Hematopoietic multipotent progenitor cell treated with erythropoietin and hydrocortisone succinate and interleukin-3 and kit ligand, for 8 days (in vitro differentiated cells): Measurements from ENCODE around the gene GRP.
"Not testable (repeated sequence)": the region's sequence is repeated elsewhere in the genome, so short reads cannot be mapped to it uniquely, and the experiment has no call there.

Source experiments
- DNase-seq: peaks from one replicate; pipeline ENCODE4 v3.0.0-alpha.2; 2015

GRP gene

DNA sequence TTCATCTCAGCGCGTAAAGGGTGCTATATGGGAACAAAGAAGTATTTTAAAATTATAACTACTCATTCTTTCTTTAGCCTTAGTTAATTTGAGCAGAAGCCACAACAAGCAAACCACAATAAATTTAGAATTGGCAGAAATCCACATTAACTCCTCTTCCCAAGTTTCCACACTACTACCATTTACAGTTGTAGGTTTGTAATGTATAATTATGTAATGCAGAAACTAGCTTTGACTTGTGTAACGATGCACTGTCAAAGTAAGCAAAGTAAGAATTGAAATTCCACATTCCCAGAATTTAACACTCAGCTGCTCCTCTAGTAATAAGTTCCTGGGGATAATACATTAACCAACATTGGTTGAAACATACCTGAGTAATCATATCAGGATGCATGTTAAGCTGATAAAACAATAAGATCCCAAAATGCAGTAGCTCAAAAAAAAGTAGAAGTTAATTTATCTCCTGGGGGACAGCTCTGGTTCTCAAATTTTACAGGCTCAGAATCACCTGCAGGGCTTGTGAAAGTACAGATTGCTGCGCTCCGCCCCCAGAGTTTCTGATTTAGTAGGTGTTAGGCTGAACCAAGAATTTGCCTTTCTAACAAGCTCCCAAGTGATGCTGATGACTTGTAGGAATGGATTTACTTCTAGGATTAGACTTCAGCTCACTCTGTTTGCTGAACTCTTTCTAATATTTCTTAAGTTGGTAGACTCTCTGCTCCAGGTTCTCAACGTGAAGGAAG, 9.9 kb downstream of the GRP start:
- no peak for DNase-seq

DNA sequence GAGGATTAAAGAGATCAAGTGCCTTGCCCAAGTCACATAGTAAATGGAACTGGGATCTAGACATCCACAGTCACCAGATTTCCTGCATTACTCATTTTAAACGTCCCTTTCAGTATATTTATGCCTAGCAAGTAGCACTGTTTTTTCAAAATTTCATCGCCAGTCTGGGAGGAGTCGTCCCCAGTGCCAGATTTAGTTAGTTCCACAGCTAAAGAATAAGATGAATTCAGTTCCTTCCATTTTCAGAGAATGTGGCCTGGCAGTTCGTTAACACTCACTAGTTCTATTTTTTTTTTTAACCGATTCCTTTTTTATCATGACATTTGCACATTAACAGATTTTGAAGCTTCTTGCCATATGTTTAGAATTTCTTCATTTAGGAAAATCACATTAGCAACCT, 11.2 kb downstream of the GRP start:
- DNase-seq = no peak

DNA sequence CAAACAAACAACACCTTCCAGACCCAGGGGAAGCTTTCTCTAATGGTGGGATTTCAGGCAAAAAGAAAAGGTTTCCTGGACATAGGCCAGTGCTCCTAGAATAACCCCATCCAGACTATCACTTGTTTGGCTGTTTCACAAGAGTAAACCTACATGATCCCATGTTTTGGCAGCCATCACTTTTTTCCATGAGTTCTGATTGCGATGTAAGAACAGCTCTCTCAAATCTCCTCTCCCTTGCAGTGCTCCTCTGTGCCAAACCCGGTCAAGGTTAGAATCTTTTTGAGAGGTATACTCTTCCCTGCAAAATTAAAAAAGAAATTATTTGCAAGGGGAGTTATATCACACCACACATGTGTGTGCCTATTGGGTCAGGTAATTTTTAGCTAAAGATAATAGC, 11.9 kb downstream of the GRP start:
- DNase-seq = no peak

DNA sequence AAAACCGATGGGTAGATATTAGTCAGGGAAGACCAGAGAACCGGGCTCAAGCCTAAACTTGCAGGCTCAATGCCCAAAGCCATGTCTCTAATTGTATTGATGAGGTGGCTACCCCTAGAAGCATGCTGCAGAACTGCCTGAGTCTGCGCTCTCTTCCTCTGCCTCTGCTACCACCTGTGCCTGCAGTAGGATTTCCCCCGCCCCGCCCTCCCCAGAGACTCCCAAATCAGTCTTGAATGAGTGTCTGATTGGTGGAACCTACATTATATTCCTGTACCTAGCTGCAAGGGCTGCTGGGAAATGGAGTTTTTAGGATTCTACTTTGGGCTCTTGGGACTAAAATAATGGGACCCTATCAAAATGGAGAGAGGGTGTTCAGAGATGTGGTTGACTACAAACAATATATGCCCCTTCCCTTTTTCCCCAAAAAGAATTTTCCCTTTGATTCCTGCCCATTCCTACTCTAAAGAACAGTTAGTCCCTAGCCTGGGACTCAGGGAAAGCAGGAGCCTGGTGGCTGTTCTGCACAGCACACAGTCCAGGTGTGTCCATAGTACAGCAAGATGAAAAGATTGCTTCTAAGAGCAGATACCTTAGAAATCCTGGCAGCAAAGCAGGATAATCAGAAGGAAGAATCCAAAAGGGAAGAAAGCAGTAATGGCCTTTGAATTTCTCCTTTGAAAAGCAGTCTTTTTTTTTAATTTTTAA, 12.5 kb downstream of the GRP start:
- DNase-seq = no peak

DNA sequence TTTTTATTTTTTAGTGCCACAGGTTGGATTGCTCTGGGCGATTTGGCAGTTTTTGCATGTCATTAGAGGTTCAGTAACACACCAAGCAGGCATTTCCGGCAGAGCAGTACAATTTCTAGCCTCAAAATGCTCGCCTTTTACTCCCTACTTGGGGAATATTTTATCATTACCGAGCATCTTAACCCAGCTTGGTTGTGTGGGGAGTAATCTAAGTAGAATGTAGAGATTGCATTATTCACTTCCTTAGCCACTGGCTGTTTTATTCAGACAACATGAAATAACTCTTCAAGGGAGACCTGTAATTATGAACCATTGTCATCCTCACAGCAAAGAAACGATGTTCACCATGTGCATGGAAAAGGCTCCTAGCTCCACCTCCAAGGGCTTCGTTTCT, 13.1 kb downstream of the GRP start:
- no peak for DNase-seq

DNA sequence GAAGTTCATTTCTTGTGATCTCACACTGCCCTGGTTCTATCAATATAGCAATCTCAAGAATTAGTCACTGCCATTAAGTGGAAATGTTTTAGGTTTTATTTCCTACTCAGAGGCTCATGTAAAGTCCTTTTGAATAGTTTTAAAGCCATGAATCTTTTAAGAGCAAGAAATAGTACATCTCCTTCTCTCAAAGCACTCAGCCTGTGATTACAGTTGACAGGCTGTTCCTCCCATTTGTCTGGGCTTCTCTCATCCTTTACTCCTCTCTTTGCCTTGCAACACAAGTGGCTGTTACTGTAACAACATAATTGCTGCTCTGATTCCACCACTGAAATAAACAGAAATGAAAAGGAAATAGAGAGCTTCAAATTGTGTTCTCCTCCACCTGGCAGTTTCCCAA, 18.4 kb downstream of the GRP start:
- no peak for DNase-seq

DNA sequence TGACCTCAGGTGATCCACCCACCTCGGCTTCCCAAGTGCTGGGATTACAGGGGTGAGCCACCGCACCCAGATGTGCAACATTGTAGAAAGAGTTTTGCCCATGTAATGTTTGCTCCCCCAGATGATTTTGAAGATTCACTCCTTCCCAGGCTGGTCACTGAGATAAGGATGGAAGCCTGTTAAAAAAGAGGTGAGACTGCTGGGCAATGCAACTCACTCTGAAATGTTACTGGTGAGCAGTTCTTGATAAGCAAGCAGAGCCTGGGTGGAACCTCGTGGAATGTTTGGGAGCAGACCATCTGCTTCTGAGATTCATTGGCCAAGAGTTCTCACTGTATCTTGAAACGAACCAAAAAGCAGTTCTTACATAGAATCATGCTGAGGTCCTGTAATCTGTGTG, 19.7 kb downstream of the GRP start:
- no peak for DNase-seq

DNA sequence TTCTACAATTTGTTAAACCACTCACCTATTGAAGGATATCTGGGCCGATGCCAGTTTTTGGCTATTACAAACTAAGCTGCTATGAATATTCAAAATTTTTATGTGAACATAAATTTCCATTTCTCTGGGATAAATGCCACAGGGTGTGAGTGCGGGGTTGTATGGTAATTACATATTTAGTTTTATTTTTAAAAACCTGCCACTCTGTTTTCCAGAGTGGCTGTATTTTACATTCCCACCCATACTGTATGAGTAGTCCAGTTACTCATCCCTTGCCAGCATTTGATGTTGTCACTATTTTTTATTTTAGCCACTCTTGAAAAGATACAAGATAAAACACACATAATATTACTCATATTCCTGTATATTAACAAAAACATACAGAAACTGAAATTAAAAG, 22.9 kb downstream of the GRP start:
- DNase-seq = no peak

DNA sequence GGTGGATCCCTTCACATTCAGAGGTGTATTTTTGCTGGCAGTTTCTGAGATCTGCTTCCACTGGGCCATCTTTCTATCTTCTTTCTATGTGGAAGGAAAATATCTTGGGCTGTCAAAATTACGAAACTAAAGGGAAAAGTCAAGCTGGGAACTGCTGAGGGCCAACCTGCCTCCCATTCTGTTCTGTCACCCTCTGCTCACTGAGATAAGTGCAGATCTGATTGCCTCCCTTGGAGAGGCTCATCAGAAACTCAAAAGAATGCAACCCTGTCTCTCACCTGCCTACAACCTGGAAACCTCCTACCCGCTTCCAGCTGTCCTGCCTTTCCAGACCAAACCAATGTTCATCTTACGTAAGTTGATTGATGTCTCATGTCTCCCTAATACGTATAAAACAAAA, 26.8 kb downstream of the GRP start:
- no peak for DNase-seq

DNA sequence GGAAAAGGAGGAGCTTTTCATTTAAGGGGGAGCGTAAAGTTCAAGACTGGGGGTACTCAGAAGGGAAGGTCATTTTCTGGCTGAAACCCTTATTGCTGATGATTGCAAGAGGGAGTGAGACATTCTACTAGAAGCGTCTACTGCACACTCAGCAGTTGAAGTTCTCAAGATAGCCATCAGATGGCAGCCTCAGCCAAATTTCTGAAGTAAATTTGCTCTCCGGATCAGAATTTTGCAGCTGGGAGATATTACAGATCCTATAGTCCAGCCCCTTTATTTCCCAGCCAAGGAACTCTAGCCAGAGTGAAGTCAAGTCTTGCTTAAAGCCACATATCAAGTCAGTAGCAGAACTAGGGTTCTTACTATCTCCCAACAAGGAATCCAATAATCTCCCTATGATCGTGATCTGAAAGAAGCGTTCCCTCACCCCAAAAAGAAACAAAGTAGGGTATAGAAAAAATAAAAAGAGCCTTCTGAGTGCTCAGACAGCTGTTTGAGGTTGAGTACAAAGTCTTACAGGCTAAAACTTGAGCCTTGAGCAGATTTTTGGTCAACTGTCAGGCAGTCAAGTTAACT, 29.3 kb downstream of the GRP start:
- peak; percentile 47 for DNase-seq

DNA sequence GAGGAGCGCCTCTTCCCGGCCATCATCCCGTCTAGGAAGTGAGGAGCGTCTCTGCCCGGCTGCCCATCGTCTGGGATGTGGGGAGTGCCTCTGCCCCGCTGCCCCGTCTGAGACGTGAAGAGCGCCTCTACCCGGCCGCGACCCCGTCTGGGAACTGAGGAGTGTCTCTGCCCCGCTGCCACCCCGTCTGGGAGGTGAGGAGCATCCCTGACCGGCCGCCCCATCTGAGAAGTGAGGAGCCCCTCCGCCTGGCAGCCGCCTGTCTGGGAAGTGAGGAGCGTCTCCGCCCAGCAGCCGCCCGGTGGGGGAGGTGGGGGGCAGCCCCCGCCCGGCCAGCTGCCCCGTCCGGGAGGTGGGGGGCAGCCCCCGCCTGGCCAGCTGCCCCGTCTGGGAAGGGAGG, 35.5 kb downstream of the GRP start:
- DNase-seq = not testable (repeated sequence)

DNA sequence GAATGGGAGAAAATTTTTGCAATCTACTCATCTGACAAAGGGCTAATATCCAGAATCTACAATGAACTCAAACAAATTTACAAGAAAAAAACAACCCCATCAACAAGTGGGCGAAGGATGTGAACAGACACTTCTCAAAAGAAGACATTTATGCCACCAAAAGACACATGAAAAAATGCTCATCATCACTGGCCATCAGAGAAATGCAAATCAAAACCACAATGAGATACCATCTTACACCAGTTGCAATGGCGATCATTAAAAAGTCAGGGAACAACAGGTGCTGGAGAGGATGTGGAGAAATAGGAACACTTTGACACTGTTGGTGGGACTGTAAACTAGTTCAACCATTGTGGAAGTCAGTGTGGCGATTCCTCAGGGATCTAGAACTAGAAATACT, 41.9 kb downstream of the GRP start:
- not testable (repeated sequence) for DNase-seq

DNA sequence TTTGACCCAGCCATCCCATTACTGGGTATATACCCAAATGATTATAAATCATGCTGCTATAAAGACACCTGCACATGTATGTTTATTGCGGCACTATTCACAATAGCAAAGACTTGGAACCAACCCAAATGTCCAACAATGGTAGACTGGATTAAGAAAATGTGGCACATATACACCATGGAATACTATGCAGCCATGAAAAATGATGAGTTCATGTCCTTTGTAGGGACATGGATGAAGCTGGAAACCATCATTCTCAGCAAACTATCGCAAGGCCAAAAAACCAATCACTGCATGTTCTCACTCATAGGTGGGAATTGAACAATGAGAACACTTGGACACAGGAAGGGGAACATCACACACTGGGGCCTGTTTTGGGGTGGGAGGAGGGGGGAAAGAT, 42.3 kb downstream of the GRP start:
- not testable (repeated sequence) for DNase-seq

DNA sequence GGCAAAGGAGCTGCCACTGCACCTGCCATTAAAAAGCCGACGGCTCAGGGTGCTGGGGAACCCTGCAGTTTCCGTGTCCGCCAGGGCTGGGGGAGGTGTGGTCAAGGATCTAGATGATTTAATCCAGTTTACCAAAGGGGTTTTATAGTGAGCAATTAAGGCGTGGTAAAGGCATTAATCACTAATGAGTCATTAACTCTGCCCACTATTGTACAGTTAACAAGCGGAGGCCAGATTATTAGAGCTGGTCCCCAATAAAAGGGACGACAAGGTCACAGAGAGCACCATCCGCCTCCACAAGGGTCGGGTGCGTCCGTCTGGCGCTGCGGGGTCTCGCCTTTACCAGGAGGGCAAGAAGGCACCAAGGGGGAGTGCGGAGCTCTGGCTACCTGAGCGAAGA, 43.7 kb downstream of the GRP start:
- DNase-seq = no peak

DNA sequence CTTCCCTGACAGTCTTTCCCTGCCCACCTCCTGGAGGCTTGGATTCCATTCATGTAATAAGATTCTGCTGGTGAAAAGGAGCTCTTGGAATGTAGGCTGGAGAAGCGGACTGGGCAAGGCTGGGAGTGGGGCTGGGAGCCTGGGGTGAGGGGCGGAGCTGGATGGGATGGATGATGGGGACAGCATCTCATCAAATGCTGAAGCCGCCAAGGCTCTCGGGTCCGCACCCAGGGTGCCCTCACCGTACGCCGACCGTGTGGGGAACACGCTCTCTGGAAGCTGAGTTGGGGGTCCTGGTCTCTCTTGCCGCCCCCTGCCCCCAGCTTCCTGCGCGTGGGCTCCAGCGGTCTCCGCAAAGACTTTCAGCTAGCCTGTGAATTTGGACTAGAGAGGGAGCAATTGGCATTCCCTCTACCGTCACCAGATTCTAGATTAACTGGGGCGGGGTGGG, 44.2 kb downstream of the GRP start:
- DNase-seq = no peak

DNA sequence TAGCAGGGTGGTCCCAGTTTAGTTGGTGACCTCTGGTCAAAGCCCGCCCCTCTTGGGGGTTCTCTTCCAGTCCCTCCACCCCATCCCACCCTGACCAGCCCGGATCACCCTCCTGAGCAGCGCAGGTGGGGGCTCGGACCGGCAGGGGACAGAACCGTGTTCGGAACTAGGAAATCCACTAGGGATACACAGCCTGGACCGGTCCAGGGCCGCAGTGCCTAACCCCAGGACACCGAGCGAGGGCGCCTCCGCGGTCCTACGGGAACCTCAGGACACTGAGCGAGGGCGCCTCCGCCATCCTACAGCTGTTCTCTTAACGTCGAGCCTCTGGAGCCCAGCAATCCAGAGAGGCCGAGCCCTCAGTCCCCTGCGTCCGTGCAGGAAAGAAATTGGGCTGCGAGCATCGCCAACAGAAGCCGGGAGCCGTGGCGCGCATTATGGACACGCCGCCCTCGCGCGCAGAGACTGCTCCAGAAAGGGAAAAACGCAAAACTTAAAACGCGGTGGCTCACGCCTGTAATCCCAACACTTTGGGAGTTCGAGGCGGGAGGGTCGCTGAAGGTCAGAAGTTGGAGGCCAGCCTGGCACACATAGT, 44.8 kb downstream of the GRP start:
- DNase-seq = no peak

DNA sequence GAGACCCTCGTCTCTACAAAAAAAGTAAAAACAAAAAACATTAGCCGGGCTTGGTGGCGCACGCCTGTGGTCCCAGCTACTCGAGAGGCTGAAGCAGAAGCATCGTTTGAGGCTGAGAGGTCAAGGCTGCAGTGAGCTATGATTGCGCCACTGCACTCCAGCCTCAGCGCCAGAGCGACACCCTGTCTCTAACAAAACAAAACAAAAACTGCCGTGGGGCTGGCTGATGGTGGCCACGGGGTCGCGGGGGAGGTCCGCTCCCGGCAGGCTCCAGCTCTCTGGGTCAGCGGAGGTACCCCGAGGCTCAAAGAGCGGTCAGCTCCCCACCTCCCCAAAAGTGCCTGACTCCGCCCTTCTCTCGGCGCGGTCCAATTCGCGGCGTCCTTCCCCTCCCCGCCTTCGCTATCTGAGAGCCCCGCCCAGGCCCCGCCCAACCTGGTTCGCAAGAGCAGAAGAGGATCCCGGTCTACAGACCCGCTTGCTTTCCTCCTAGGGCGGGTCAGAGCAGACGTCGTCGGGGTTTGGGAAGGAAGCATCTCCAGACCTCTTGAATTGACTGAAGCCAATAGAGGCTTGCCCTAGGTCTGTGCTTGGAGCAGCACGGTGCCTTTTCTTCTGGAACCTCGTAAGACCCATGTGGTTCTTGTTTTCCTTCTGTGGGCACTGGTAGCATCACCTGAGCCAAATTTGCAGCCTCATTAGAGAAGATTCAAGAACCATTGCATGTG, 45.5 kb downstream of the GRP start:
- DNase-seq = no peak

DNA sequence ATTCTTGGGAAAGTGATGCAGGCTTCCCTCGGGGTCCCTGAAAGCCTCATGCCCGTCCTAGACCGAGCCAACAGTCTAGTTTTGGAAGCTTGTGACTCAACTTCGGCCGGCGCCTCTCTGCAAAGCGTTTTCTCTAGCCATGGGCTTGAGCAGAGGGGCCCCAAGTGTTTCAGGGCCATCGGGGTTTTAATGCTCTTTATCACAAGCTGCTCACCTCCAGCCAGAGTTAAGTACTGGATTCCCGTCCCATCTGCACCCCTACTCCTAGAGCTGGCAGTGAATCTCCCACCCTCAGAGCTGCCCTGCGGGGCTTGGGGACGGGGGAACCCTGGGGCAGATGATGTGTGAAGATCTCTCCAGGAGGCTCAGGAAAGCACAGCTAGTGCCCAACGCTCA, 46.0 kb downstream of the GRP start:
- DNase-seq = no peak

DNA sequence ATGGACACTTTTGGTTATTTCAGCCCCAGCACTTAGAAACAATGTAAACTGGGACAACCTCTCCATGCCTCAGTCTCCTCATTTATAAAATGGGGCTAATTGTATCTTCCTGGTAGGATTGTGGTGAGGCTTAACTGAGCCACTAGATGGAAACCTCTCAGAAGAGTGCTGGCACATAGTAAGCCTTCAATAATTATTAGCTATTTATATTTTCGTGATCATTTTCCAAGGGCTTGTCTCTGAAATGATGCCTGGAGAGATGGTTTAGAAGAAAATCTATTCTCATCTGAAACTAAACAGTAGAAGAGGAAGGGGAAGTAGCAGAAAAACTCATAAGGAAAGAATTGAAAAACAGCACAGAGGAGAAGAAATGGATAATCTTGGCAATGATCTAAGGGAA, 46.5 kb downstream of the GRP start:
- no peak for DNase-seq

DNA sequence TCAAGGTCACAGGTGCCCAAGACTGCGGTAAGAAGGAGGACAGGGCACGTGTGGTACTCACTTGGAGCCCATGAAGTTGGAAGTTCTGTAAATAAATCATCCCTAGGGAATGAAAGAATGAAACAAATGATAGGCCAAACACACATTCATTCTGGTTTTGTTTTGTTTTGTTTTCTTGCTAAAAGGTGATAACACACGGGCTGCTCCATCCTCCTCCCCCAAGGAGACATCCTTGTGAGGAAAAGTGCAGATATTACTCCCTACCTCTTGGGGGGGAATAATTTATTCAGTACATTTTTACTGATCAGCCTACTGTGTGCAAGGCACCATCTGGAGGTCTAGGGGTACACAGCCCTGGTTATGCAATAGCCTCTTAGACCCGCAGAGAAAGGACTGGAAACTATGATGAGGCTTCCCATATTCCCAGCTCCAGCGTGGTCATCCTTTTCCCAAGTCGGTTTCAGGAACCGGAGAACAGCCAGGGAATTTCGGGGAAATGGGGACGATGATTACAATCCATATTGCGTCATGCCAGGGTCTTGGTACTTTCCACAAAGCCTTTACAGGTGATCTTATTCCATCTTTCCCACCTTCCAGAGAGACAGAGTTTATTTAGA, 47.0 kb downstream of the GRP start:
- DNase-seq = no peak

DNA sequence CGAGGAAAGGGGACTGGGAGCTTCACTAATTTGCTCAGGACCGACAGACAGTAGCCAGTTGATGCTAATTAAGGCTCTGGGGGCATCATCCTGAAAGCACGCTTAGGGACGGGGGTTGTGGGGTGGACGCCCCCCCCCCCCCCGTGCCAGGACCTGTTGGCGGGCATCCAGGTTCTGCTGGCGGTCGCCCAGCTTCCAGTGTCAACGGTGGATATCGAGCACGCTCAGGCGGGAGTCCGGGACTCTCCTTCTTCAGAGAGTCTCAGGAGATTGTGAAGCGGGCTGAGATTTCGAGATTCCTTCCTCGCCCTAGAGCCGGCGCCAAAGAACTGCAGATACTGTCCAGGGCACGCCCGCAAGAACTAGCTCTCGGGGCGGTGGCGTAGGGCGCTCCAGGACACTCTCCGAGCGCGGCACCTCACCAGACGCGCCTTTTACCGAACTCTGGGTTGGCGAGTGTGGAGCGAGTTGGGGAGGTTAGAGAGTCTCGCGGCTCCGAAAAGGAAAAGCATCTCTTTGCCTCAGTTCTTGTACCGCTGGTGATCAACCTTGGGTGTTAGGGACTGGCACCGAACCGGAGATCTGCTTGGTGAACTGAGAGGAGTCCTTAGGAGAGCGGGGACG, 47.7 kb downstream of the GRP start:
- no peak for DNase-seq

DNA sequence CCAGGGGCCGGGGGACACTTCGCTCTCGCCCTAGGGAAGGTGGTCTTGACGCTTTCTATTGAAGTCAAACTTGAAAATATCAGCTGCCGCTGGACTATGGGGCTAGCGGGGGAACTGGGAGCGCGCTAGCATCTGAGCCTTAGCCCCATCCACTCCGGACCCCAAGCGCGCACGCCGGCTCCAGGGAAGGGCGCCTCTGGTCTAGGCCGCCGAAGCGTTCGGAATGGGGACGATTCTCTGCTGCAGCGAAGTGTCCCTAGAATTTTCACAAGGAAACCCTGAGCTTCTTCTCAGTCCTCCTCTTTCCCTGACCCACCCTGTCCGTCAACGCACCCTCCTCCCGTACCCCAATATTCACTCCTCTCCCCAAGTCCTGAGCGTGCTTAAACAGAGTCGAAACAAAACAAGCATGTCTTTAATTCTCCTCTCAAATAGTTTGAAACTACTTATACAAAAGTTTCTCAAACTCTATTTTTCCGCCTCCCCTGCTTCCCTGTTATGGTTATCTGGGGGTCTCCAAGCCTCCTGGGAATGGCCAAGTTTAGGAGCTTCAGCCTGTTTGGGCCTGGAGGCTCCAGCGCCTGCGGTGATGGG, 48.3 kb downstream of the GRP start:
- no peak for DNase-seq
